Gastroesophageal sphincter (tissue), 4 donors: Measurements from ENCODE around the gene NEK2. TPM values are rescaled to one million over a fixed set of nuclear protein-coding genes. Genes with fewer than 3 reads are reported as not detected.
"Not testable (repeated sequence)": the region's sequence is repeated elsewhere in the genome, so short reads cannot be mapped to it uniquely, and the experiment has no call there.

Experiments
- ATAC-seq: fragments of 150-250 bp; one replicate; pipeline ENCODE4 v1.9.1; 2016; ENCODE audit warnings: mild to moderate bottlenecking, moderate library complexity
- H3K27ac ChIP-seq, 4 donors: fragments of 200-600 bp; sonication (generic) in 3 of 4; 1 replicate in 3 of 4; 2 replicates in 1 of 4; pipeline ENCODE4 v1.5.1; 2016 to 2019
- H3K27me3 ChIP-seq: fragments of 200-600 bp; sonication (generic); one replicate; pipeline ENCODE4 v1.5.1; 2019
- H3K36me3 ChIP-seq, 2 donors: fragments of 200-600 bp; sonication (generic); one replicate each; pipeline ENCODE4 v1.5.1; 2019; ENCODE audit warnings: control low read depth in 1 of 2
- H3K4me1 ChIP-seq, 3 donors: fragments of 200-600 bp; sonication (generic); 1 replicate in 2 of 3; 2 replicates in 1 of 3; pipeline ENCODE4 v1.5.1; 2016 to 2019; ENCODE audit warnings: control low read depth in 2 of 3
- H3K4me3 ChIP-seq, 2 donors: fragments of 200-600 bp; sonication (generic); one replicate each; pipeline ENCODE4 v1.5.1; 2019; ENCODE audit warnings: mild to moderate bottlenecking in 1 of 2, moderate library complexity in 1 of 2
- H3K9me3 ChIP-seq, 3 donors: fragments of 200-600 bp; sonication (generic); one replicate each; pipeline ENCODE4 v1.5.1; 2017 to 2019; ENCODE audit warnings: control low read depth in 2 of 3
- CTCF ChIP-seq, 4 experiments: fragments of 200-600 bp in 2 of 4; fragments of 450-650 bp in 2 of 4; sonication (generic) in 1 of 4; IDR thresholded peaks; one replicate each; pipeline ENCODE4 v1.5.1; 2017 to 2019; ENCODE audit warnings: antibody characterized with exemption in 4 of 4, mild to moderate bottlenecking in 2 of 4, moderate library complexity in 2 of 4
- EP300 ChIP-seq: sonication (generic); formaldehyde crosslinking; IDR thresholded peaks from one replicate; pipeline ENCODE4 v1.6.1; 2017; ENCODE audit warnings: antibody characterized with exemption, mild to moderate bottlenecking
- POLR2A ChIP-seq, 2 donors: fragments of 450-650 bp; IDR thresholded peaks; one replicate each; pipeline ENCODE4 v1.6.1; 2017; ENCODE audit warnings: antibody characterized with exemption in 2 of 2, mild to moderate bottlenecking in 2 of 2, moderate library complexity in 1 of 2
- POLR2AphosphoS5 ChIP-seq: sonication (generic); formaldehyde crosslinking; IDR thresholded peaks from one replicate; pipeline ENCODE4 v1.6.1; 2017; ENCODE audit warnings: antibody characterized with exemption
- WGBS, 2 donors: methylation state at CpG; one replicate each; pipeline ENCODE4 v1.1.5; 2018; ENCODE audit warnings: low coverage in 1 of 2; 5-methylcytosine and 5-hydroxymethylcytosine counted together
- total RNA-seq, 4 donors: library from RNA; depleted of rRNA; stranded (reverse); fragments of >200 nt; gene quantifications; one replicate each; pipeline ENCODE4 v1.1.0, GENCODE V29; 2016

The NEK2 gene
- total RNA-seq, 4 donors from 2014 or later: 0.59 TPM; not detected in 3

DNA sequence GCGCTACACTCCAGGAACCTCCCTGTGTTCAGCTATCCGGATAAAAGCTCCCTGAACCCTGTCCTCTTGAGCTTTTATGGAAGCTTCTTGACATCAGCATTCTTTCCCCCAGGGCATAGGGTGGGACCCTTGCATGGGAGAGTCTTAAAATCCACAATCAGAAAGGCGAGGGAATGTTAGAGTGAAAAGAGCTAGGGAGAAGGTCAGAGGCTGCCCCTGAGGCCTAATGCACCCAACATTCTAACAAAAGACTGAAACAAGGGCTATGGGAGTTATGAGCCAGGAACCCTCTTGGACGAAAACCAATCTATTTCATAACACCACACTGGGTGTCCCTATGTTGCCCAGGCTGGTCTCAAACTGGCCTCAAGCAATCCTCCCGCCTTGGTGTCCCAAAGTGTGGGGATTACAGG is 36.7 kb downstream of the NEK2 start:
- H3K4me1 ChIP-seq: peaks cover 0 to 11% (median 0%) of the 10 kb centered on the region in 3 donors
- TF ChIP-seq CTCF (IDR thresholded peaks at IDR 0.05) (no peak), POLR2A (IDR thresholded peaks at IDR 0.05) (no peak), POLR2AphosphoS5 (no peak), EP300 (no peak)
- H3K36me3 ChIP-seq: no peaks in the 10 kb centered on the region
- WGBS, 2 donors: 79 to 83% methylated on average over 2 to 4 of the region's 5 CpGs
- no peaks in the 10 kb centered on the region for H3K9me3 ChIP-seq
- H3K27me3 ChIP-seq: no peaks in the 10 kb centered on the region
- ATAC-seq: no peak
- no peak overlapping the region for H3K27ac ChIP-seq
- H3K4me3 ChIP-seq: no peak overlapping the region

DNA sequence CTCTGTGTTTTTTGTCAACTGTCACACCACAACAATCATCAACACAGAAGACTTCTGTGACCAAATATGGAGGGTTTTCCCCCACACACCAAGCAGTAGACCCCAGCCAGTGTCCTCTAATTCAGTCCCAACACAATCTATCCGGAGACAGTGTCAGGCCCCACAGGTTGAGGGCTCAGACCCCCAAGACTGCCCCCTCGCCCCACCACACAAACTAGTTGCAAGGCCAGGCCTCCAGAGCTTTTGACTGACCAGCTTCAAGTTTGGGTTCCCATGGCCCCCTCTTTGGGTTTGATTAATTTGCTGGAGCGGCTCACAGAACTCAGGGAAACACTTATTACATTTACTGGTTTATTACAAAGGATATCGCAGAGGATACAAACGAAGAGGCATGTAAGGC is 37.2 kb downstream of the NEK2 start:
- TF ChIP-seq CTCF (IDR thresholded peaks at IDR 0.05) (no peak), EP300 (no peak), POLR2A (IDR thresholded peaks at IDR 0.05) (no peak), POLR2AphosphoS5 (no peak)
- Histone ChIP-seq H3K4me1 (peaks cover 0 to 11% (median 2%) of the 10 kb centered on the region in 3 donors), H3K27ac (no peak overlapping the region), H3K9me3 (no peaks in the 10 kb centered on the region), H3K4me3 (no peak overlapping the region), H3K27me3 (no peaks in the 10 kb centered on the region), H3K36me3 (no peaks in the 10 kb centered on the region)
- no peak for ATAC-seq
- WGBS, 2 donors: no CpG with 5 or more reads among the region's 5 CpGs

DNA sequence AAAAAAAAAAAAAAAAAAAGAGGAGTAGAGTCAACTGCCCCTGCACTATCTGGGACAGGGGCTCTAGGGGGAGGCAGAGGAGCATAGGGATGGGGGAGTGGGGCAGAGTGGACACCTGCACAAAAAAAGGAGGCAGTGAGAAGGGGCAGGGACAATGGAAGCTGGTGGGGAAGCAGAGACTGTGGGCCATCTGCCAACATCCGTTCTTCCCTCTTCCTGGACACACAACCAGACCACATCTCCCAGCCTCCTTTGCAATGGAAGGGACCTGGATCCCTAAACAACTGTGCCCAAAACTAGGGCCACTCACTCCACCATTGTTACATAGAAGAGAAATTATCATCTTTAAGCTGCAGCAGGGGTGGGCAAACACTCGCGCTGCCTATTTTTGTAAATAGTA is 38.4 kb downstream of the NEK2 start:
- H3K36me3 ChIP-seq: no peaks in the 10 kb centered on the region
- H3K9me3 ChIP-seq: no peaks in the 10 kb centered on the region
- ATAC-seq: no peak
- H3K4me3 ChIP-seq: no peak overlapping the region
- 57 to 75% methylated on average over 3 of the region's 3 CpGs for WGBS, 2 donors
- no peak for TF ChIP-seq POLR2AphosphoS5
- no peak for TF ChIP-seq EP300
- TF ChIP-seq CTCF (IDR thresholded peaks at IDR 0.05): no peak
- TF ChIP-seq POLR2A (IDR thresholded peaks at IDR 0.05): no peak
- peaks cover 0 to 18% (median 10%) of the 10 kb centered on the region in 3 donors for H3K4me1 ChIP-seq
- H3K27ac ChIP-seq: no peak overlapping the region
- H3K27me3 ChIP-seq: no peaks in the 10 kb centered on the region

GRCh38 chr1:211636575-211637029 is 38.8 kb downstream of the NEK2 start:
- not testable (repeated sequence) for H3K27me3 ChIP-seq, H3K27ac ChIP-seq, ATAC-seq, H3K36me3 ChIP-seq, H3K4me3 ChIP-seq, H3K9me3 ChIP-seq
- peaks cover 0 to 22% (median 10%) of the 10 kb centered on the region in 3 donors for H3K4me1 ChIP-seq
- WGBS, 2 donors: 100% methylated on average over 2 of the region's 9 CpGs; no CpG with 5 or more reads in 1 of the 2 donors

DNA sequence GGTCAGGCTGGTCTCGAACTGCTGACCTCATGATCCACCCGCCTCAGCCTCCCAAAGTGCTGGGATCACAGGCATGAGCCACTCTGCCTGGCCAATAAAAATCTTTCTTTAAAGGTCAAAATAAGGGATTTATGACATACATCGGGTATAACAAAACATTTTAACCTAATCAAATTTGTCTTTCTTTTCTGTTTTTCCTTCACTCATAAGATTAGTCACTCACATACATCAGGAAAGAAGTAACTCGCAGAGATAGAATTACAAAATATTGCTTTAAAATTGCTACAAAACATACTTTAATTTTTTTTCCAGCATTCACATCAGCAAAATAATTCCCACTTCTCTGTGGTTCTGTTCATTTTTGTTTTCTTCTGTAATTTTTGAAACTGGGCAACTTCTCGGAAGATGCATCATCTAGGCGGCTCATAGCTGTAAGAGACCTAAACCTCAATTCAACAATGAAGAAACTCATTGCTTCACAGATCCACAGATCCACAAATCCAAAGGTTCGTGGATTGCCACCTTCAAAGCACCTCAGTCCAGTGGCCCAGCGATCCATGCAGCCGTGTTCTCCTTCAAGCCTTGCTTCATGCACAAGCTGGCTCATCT is 39.7 kb downstream of the NEK2 start:
- ATAC-seq: no peak
- Histone ChIP-seq H3K9me3 (no peaks in the 10 kb centered on the region), H3K4me3 (no peak overlapping the region), H3K4me1 (peaks cover 0 to 31% (median 10%) of the 10 kb centered on the region in 3 donors), H3K27me3 (no peaks in the 10 kb centered on the region), H3K27ac (no peak overlapping the region), H3K36me3 (no peaks in the 10 kb centered on the region)
- TF ChIP-seq EP300: no peak
- no peak for TF ChIP-seq POLR2A (IDR thresholded peaks at IDR 0.05)
- TF ChIP-seq POLR2AphosphoS5: no peak
- TF ChIP-seq CTCF (IDR thresholded peaks at IDR 0.05): no peak
- WGBS, 2 donors: 84 to 90% methylated on average over 4 to 8 of the region's 9 CpGs
